Smooth muscle cell of the brain vasculature (primary cell): ENCODE results near the gene CATSPERE.
"Not testable (repeated sequence)": the region's sequence is repeated elsewhere in the genome, so short reads cannot be mapped to it uniquely, and the experiment has no call there.

Experiments used
- DNase-seq: peaks from one replicate; pipeline ENCODE4 v3.0.0-alpha.2; 2012; ENCODE audit warnings: low read depth, low spot score

CATSPERE gene

DNA sequence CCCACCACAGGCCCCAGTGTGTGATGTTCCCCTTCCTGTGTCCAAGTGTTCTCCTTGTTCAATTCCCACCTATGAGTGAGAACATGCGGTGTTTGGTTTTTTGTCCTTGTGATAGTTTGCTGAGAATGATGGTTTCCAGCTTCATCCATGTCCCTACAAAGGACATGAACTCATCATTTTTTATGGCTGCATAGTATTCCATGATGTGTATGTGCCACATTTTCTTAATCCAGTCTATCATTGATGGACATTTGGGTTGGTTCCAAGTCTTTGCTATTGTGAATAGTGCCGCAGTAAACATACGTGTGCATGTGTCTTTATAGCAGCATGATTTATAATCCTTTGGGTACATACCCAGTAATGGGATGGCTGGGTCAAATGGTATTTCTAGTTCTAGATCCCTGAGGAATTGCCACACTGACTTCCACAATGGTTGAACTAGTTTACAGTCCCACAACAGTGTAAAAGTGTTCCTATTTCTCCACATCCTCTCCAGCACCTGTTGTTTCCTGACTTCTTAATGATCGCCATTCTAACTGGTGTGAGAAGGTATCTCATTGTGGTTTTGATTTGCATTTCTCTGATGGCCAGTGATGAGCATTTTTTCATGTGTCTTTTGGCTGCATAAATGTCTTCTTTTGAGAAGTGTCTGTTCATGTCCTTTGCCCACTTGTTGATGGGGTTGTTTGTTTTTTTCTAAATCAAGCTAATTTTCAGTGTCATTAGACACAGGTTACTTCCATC lies 200.7 kb downstream of the CATSPERE start:
- not testable (repeated sequence) for DNase-seq

DNA sequence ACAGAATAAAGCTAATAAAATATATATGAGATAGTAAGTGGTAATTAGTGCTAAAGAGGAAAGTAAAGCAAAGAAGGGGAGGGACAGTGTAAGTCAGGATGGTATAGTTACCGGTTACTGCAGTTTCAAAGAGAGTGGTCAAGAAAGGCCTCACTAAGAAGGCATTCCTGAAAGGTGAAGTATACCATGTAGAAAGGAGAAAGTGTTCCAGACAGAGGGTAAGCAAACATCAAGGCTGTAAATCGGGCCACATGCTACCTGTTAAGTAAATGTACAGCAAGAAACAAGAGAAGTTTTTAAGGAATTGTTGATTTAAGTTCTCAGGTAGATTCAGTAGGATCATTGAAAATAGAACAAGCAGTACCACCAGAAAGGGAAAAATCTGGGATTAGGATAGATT lies 201.5 kb downstream of the CATSPERE start:
- DNase-seq: no peak

DNA sequence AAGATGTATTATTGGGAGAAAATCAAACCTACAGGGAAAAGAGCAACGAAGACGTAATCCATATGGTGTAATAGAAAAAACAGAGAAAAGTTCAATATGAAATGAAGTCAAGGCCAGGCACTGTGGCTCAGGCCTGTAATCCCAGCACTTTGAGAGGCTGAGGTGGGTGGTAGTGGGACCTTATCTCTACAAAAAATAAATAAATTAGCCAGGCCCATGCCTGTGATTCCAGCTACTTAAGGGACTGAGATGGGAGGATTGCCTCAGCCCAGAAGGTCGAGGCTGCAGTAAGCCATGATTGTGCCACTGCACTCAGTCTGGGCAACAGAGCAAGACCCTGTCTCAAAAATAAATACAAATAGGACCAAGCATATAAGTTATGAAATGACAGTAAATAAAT lies 203.3 kb downstream of the CATSPERE start:
- no peak for DNase-seq

DNA sequence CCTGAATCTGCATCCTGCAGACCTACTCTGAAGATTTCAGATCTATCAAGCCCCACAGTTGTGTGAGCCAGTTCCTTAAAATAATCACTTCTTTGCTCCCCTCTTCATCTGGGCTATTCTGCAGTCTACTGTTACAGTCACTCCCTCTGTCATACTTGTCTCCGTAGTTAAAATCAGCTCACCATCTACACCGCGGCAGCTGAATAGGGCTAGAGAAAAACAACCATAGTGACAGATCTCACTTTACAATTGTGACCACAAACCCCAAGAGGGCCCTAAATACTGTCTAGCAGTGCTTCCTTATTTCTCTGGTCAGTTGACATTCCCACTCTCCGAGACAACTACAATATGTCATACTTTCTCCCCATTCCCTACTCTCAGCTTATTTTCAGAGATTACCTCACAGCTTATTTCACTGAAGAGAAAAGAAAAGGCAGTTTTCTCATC lies 204.7 kb downstream of the CATSPERE start:
- DNase-seq: no peak

DNA sequence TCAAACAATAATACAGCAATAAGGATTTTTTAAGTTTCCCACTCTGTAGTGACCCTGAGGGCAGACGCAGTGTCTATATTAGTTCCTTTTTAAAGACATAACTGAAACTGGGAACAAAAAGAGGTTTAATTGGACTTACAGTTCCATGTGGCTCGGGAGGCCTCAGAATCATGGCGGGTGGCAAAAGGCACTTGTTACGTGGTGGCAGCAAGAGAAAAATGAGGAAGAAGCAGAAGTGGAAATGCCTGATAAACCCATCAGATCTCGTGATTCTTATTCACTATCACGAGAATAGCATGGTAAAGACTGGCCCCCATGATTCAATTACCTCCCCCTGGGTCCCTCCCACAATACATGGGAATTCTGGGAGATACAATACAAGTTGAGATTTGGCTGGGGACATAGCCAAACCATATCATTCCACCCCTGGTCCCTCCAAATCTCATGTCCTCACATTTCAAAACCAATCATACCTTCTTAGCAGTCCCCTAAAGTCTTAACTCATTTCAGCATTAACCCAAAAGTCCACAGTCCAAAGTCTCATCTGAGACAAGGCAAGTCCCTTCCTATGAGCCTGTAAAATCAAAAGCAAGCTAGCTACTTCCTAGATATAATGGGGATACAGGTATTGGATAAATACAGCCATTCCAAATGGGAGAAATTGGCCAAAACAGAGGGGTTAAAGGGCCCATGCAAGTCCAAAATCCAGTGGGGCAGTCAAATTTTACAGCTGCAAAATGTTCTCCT lies 205.8 kb downstream of the CATSPERE start:
- DNase-seq: not testable (repeated sequence)

DNA sequence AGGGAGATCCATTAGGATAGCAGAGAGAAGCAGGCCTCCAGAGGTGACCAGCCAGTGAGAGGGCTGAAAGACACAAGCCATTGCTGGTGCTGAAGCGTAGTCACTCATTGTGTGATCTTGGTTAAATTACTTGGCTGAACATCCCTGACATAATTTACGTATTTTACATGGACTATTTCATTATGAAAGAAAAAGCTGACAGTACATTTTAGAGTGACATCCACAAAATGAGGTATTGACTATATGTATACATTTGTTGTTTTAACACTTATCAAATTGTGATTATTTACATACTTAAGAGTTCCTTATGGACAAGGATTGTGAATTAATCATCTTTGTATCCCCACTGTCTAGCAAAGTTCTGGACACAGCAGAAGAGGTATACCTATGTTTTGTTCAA lies 206.7 kb downstream of the CATSPERE start:
- DNase-seq: no peak

DNA sequence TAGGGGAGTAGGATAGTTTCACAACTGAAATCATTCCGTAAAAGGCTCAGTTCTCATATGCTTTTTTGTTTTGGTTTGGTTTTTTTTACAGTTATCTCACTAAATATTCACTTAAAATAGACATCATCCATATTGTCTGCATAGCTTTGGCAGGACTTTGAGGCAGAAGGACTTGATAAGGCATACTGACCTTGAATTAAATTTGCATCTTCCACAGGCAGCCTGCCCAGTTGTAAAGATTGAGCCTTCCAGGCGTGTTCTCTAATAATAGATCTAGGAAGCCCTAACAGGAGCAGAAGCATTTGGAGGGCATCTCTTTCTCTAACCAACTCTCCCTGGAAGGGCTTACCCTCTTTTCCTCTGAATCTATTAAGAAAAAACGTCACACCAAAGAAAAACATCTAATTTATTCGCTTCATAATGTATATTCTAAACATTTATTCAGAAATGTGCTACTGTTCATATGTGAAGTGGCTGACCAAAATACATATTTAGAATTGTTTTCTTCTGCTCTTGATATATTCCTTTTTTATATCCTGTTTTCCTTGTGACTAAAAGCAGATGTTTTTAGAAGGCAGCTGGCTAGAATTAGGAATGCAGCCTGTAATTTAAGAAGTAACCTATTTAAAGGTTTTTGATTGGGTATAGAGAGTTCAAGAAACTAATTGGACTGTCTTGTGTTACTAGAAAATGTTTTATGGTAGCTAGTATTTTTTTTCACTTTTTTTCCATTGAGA lies 212.0 kb downstream of the CATSPERE start:
- no peak for DNase-seq

DNA sequence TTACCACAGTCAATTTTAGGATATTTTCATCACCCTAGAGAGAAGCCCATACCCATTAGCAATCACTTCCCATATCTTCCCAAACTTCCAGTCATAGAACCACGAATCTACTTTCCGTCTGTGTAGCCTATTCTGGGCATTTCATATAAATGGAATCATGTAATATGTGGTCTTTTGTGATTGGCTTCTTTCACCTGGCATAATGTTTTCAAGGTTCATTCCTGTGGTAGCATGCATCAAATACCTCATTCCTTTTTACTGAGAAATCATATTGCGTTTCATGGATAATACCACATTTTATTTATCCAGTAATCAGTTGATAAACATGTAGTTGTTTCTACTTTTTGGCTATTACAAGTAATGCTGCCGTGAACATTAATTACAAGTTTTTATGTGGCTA lies 213.4 kb downstream of the CATSPERE start:
- no peak for DNase-seq

DNA sequence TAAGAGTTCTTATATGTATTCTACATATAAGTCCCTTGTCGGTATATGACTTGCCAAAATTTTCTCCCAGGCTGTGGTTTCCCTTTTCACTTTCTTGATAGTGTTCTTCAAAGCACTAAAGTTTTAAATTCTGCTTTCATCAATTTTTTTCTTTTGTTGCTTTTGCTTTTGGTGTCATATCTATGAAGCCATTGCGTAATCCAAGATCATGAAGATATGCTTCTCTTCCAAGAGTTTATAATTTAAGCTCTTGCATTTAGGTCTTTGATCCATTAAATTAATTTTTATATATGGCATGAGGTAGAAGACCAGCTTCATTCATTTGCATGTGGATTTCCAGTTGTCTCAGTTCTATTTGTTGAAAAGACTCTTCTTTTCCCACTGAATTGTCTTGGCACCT lies 214.1 kb downstream of the CATSPERE start:
- DNase-seq: no peak

DNA sequence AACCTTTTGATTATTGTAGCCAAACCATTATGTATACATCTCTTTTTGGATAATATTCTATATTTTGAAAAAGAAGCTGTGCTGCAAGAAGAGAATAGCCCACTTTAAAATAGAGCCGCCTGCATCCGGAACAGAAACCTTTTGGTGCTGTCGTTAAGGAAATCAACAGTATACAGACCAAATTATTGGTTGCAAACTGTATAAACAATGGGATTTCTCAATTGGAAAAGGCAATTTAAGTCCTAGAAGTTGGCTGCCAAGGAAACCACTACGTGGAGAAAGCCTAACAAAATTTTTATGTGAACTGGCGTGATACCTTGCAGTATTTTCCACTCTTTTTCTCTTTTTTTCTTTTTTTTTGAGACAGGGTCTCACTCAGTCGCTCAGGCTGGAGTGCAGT lies 217.6 kb downstream of the CATSPERE start:
- no peak for DNase-seq

DNA sequence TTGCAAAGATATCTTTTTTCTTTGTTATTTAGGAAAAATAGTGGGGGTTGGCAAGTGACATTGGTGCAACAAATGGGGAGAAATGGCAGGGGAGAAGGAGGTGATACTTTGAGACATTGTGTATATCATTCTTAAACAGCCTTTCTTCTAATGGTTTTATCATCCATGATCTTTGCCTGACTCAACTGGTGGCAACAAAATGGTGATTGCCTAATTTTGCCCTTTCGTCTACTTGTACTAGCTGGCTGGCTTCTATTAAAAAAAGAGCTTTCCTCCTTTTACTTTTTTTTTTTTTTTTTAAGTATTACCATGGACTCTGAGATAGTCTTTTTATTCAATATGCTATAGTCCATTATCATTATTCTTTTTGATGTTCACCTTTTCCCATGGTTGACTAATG lies 219.6 kb downstream of the CATSPERE start:
- DNase-seq: no peak

DNA sequence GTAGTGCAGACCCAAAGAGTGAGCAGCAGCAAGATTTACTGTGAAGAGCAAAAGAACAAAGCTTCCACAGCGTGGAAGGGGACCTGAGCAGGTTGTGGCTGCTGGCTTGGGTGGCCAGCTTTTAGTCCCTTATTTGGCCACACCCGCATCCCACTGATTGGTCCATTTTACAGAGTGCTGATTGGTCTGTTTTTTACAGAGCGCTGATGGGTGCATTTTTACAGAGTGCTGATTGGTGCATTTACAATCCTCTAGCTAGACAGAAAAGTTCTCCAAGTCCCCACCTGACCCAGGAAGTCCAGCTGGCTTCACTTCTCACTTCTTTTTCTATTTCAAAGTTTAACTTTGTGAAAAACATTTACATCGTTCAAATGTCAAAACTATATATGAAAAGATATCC lies 221.0 kb downstream of the CATSPERE start:
- DNase-seq: not testable (repeated sequence)
